Naive thymus-derived CD4-positive, alpha-beta T cell (primary cell): Measurements from ENCODE around the gene SULF2. TPM values are rescaled to one million over a fixed set of nuclear protein-coding genes. Genes with fewer than 3 reads are reported as not detected.

Experiments used
- ATAC-seq: fragments of 150-1000 bp; cut with Tn5 transposase; 2 replicates; pipeline ENCODE4 v1.10.0; 2021; ENCODE audit warnings: mild to moderate bottlenecking, moderate library complexity
- CTCF ChIA-PET: fragments of 350-600 bp; sonication (Branson Sonifier 250); formaldehyde crosslinking; loops from one replicate; lab custom pipeline; 2021; ENCODE audit warnings: antibody characterized with exemption; lab: Charles Lee
- POLR2A ChIA-PET: fragments of 350-600 bp; sonication (Branson Sonifier 250); formaldehyde crosslinking; loops from one replicate; lab custom pipeline; 2021; ENCODE audit warnings: antibody characterized with exemption, inconsistent platforms; lab: Charles Lee
- DNase-seq, 9 donors: peaks; one replicate each; pipeline versions ENCODE4 v3.0.0 to v3.0.0-alpha.2; 2020 to 2022; ENCODE audit warnings: mixed read lengths in 1 of 9
- H3K27ac ChIP-seq: one replicate; pipeline ENCODE4 v1.7.0; 2013; ENCODE audit warnings: mild to moderate bottlenecking, low read depth, low read length, moderate library complexity
- H3K27me3 ChIP-seq, 2 donors: one replicate each; pipeline ENCODE4 v1.7.0; 2013; ENCODE audit warnings: low read length in 2 of 2, mild to moderate bottlenecking in 2 of 2, moderate library complexity in 2 of 2; ENCODE audit not compliant: control insufficient read depth in 2 of 2, insufficient read depth in 2 of 2
- H3K36me3 ChIP-seq, 3 experiments: 1 replicate in 2 of 3; 2 replicates in 1 of 3; pipeline ENCODE4 v1.7.0; 2013; ENCODE audit warnings: low read length in 3 of 3, mild to moderate bottlenecking in 3 of 3, moderate library complexity in 1 of 3; ENCODE audit not compliant: insufficient read depth in 3 of 3, control insufficient read depth in 2 of 3
- H3K4me1 ChIP-seq, 2 donors: one replicate each; pipeline ENCODE4 v1.7.0; 2013; ENCODE audit warnings: low read length in 2 of 2, mild to moderate bottlenecking in 2 of 2, moderate library complexity in 1 of 2; ENCODE audit not compliant: control insufficient read depth in 2 of 2, insufficient read depth in 2 of 2
- H3K4me3 ChIP-seq: 2 replicates; pipeline ENCODE4 v1.7.0; 2013; ENCODE audit warnings: mild to moderate bottlenecking, low read length
- H3K9me3 ChIP-seq, 3 experiments: 1 replicate in 2 of 3; 2 replicates in 1 of 3; pipeline ENCODE4 v1.7.0; 2013; ENCODE audit warnings: low read length in 3 of 3; ENCODE audit not compliant: control insufficient read depth in 2 of 3
- H3K27ac Mint-ChIP-seq, 9 donors: one replicate each; pipeline ENCODE4 v1.8.0; 2020 to 2022; ENCODE audit warnings: mixed read lengths in 9 of 9, mild to moderate bottlenecking in 8 of 9, moderate library complexity in 5 of 9, inconsistent platforms in 2 of 9
- H3K27me3 Mint-ChIP-seq, 5 donors: one replicate each; pipeline ENCODE4 v1.8.0; 2021 to 2022; ENCODE audit warnings: mixed read lengths in 5 of 5, mild to moderate bottlenecking in 1 of 5
- H3K36me3 Mint-ChIP-seq, 5 donors: one replicate each; pipeline ENCODE4 v1.8.0; 2020 to 2022; ENCODE audit warnings: mixed read lengths in 5 of 5, mild to moderate bottlenecking in 3 of 5, inconsistent platforms in 1 of 5
- H3K4me1 Mint-ChIP-seq, 7 donors: one replicate each; pipeline ENCODE4 v1.8.0; 2020 to 2022; ENCODE audit warnings: mixed read lengths in 7 of 7, mild to moderate bottlenecking in 3 of 7, inconsistent platforms in 1 of 7
- H3K4me3 Mint-ChIP-seq, 10 donors: one replicate each; pipeline ENCODE4 v1.8.0; 2020 to 2022; ENCODE audit warnings: mild to moderate bottlenecking in 10 of 10, mixed read lengths in 10 of 10, moderate library complexity in 6 of 10, inconsistent platforms in 2 of 10
- H3K9me3 Mint-ChIP-seq, 11 donors: one replicate each; pipeline ENCODE4 v1.8.0; 2020 to 2022; ENCODE audit warnings: mixed read lengths in 11 of 11, mild to moderate bottlenecking in 4 of 11, inconsistent platforms in 1 of 11, moderate library complexity in 1 of 11
- intact Hi-C, 2 donors: fragments of 100-400 bp; cut with micrococcal nuclease; formaldehyde crosslinking; loops; one replicate each; pipeline ENCODE4 v1.15.1; 2023
- polyA plus RNA-seq, 2 donors: library from polyadenylated mRNA; unstranded; fragments of 300-500 nt; fragmentation: Illumina TruSeq; gene quantifications; one replicate each; pipeline ENCODE4 v1.2.3, GENCODE V29; 2021
- total RNA-seq, 6 experiments: library from RNA in 5 of 6; stranded (reverse) in 5 of 6; gene quantifications; 1 replicate in 5 of 6; 2 replicates in 1 of 6; pipeline ENCODE4 v1.2.3 and lab custom pipeline; 2021 to 2026

Gene SULF2
- total and polyA plus RNA-seq, 7 experiments from 2014 or later: 0.43 to 133 (median 1.5) TPM

GRCh38 chr20:47701612-47702011 lies 83.7 kb downstream of the SULF2 start:
- intact Hi-C loops: no loop called here
- Histone ChIP-seq H3K4me3 (no peak overlapping the region), H3K27ac (no peak overlapping the region), H3K36me3 (no peaks in the 10 kb centered on the region), H3K4me1 (no peaks in the 10 kb centered on the region), H3K9me3 (no peaks in the 10 kb centered on the region), H3K27me3 (no peaks in the 10 kb centered on the region)
- ChIA-PET CTCF (no interaction called here), POLR2A (no interaction called here)
- no peak overlapping the region for H3K27ac Mint-ChIP-seq
- no peak overlapping the region for H3K4me3 Mint-ChIP-seq
- no peaks in the 10 kb centered on the region for H3K9me3 Mint-ChIP-seq
- H3K27me3 Mint-ChIP-seq: peaks cover 0 to 10% (median 0%) of the 10 kb centered on the region in 5 donors
- no peaks in the 10 kb centered on the region for H3K4me1 Mint-ChIP-seq
- ATAC-seq (no peak), DNase-seq (no peak)
- no peaks in the 10 kb centered on the region for H3K36me3 Mint-ChIP-seq

DNA sequence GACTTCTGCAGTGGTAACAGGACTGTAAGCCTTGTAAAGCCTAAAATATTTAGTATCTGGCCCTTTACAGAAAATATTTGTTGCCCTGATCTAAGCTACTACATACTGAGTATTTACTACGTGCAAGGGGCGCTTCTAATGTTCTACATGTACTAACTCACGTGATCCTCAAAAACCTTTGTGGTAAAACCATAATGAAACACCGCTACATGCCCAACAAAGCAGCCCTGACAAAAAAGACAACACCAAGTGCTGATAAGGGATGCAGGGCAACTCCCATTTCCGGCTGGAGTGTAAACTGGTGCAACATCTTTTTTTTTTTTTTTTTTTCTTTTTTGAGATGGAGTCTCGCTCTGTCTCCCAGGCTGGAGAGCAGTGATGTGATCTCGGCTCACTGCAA lies 85.0 kb downstream of the SULF2 start:
- CTCF ChIA-PET: no interaction called here

GRCh38 chr20:47699818-47700217 lies 85.5 kb downstream of the SULF2 start:
- DNase-seq (no peak), ATAC-seq (no peak)
- Mint-ChIP-seq H3K27ac (no peak overlapping the region), H3K36me3 (no peaks in the 10 kb centered on the region), H3K27me3 (peaks cover 0 to 4% (median 0%) of the 10 kb centered on the region in 5 donors), H3K4me1 (peaks cover 4 to 11% (median 6%) of the 10 kb centered on the region in 7 donors), H3K4me3 (no peak overlapping the region), H3K9me3 (no peaks in the 10 kb centered on the region)
- Histone ChIP-seq H3K4me1 (peaks cover 0 to 4% of the 10 kb centered on the region in 2 donors), H3K36me3 (no peaks in the 10 kb centered on the region), H3K27me3 (no peaks in the 10 kb centered on the region), H3K4me3 (no peak overlapping the region), H3K27ac (no peak overlapping the region), H3K9me3 (no peaks in the 10 kb centered on the region)
- POLR2A ChIA-PET: no interaction called here
- intact Hi-C loops: no loop called here
- CTCF ChIA-PET: no interaction called here

More for the DNA sequence above, 85.0 kb downstream of the SULF2 start:
- peaks cover 2 to 6% (median 2%) of the 10 kb centered on the region in 7 donors for H3K4me1 Mint-ChIP-seq
- Histone ChIP-seq H3K9me3 (no peaks in the 10 kb centered on the region), H3K27me3 (no peaks in the 10 kb centered on the region), H3K36me3 (no peaks in the 10 kb centered on the region), H3K4me1 (peaks cover 0 to under 1% of the 10 kb centered on the region in 2 donors), H3K4me3 (no peak overlapping the region), H3K27ac (no peak overlapping the region)
- POLR2A ChIA-PET: no interaction called here
- no peak for DNase-seq
- H3K27ac Mint-ChIP-seq: no peak overlapping the region
- intact Hi-C loops: no loop called here
- no peak overlapping the region for H3K4me3 Mint-ChIP-seq
- no peaks in the 10 kb centered on the region for H3K9me3 Mint-ChIP-seq
- ATAC-seq: no peak
- peaks cover 0 to 7% (median 0%) of the 10 kb centered on the region in 5 donors for H3K27me3 Mint-ChIP-seq
- no peaks in the 10 kb centered on the region for H3K36me3 Mint-ChIP-seq

GRCh38 chr20:47698142-47698541 lies 87.1 kb downstream of the SULF2 start:
- no peaks in the 10 kb centered on the region for H3K36me3 Mint-ChIP-seq
- H3K27ac ChIP-seq: no peak overlapping the region
- no peaks in the 10 kb centered on the region for H3K27me3 ChIP-seq
- ATAC-seq: no peak
- H3K4me3 Mint-ChIP-seq: no peak overlapping the region
- H3K9me3 ChIP-seq: no peaks in the 10 kb centered on the region
- intact Hi-C loops: no loop called here
- H3K4me1 Mint-ChIP-seq: peaks cover 4 to 13% (median 6%) of the 10 kb centered on the region in 7 donors
- H3K9me3 Mint-ChIP-seq: peaks cover 0 to 2% (median 0%) of the 10 kb centered on the region in 11 donors
- DNase-seq: no peak
- peaks cover 0 to 4% of the 10 kb centered on the region in 2 donors for H3K4me1 ChIP-seq
- ChIA-PET POLR2A (no interaction called here), CTCF (no interaction called here)
- no peaks in the 10 kb centered on the region for H3K36me3 ChIP-seq
- no peak overlapping the region for H3K27ac Mint-ChIP-seq
- no peak overlapping the region for H3K4me3 ChIP-seq
- H3K27me3 Mint-ChIP-seq: peaks cover 0 to 4% (median 0%) of the 10 kb centered on the region in 5 donors

DNA sequence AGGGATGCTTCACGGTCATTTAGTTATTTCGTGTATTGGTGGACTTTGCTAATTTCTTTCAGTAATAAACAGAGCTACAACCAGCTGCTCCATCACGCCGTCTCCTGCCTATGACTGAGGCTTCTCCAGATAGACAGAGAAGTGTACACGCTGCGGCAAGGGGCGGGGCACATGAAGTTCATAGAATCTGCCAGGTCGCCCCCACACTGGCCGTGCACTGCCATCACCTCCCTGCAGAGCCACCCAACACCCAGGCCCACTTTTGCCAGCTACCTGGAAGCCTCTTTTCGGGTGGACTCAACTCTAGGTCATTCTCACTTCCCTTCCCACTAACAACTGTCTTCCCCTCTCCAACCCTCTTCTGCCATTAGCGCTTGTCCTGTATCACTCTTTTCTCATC lies 88.4 kb downstream of the SULF2 start:
- ChIA-PET POLR2A (no interaction called here), CTCF (no interaction called here)
- Mint-ChIP-seq H3K36me3 (no peaks in the 10 kb centered on the region), H3K4me3 (no peak overlapping the region), H3K9me3 (peaks cover 0 to 10% (median 0%) of the 10 kb centered on the region in 11 donors), H3K27ac (no peak overlapping the region), H3K27me3 (peaks cover 0 to 4% (median 0%) of the 10 kb centered on the region in 5 donors), H3K4me1 (peaks cover 4 to 13% (median 6%) of the 10 kb centered on the region in 7 donors)
- Histone ChIP-seq H3K4me3 (no peak overlapping the region), H3K36me3 (no peaks in the 10 kb centered on the region), H3K27me3 (no peaks in the 10 kb centered on the region), H3K4me1 (peaks cover 0 to 4% of the 10 kb centered on the region in 2 donors), H3K27ac (no peak overlapping the region), H3K9me3 (no peaks in the 10 kb centered on the region)
- DNase-seq (no peak), ATAC-seq (no peak)
- intact Hi-C loops: no loop called here

GRCh38 chr20:47694021-47694818 lies 91.1 kb downstream of the SULF2 start:
- Histone ChIP-seq H3K36me3 (no peaks in the 10 kb centered on the region), H3K4me3 (no peak overlapping the region), H3K27me3 (no peaks in the 10 kb centered on the region), H3K27ac (no peak overlapping the region), H3K9me3 (peaks cover 0 to 3% (median 0%) of the 10 kb centered on the region in 3 experiments), H3K4me1 (peaks cover 0 to 4% of the 10 kb centered on the region in 2 donors)
- Mint-ChIP-seq H3K36me3 (no peaks in the 10 kb centered on the region), H3K9me3 (peaks cover 0 to 29% (median 5%) of the 10 kb centered on the region in 11 donors), H3K27ac (no peak overlapping the region), H3K27me3 (peaks cover 0 to 11% (median 0%) of the 10 kb centered on the region in 5 donors), H3K4me3 (no peak overlapping the region), H3K4me1 (peaks cover 4 to 13% (median 6%) of the 10 kb centered on the region in 7 donors)
- intact Hi-C loops: no loop called here
- ATAC-seq (no peak), DNase-seq (no peak)
- ChIA-PET CTCF (interaction anchor here (0.7 to 1.1 kb wide), 3 partner anchors 17 to 504 kb away, joined by 4 to 5 read pairs (median 4); no protein-coding TSS in a partner anchor), POLR2A (no interaction called here)
